H9 (cell line): ENCODE measurements around the gene TENT5C. TPM values are rescaled to one million over a fixed set of nuclear protein-coding genes. Genes with fewer than 3 reads are reported as not detected.

Source experiments
- DNase-seq: peaks from one replicate; pipeline ENCODE4 v3.0.0-alpha.2; 2017
- H2AFZ ChIP-seq: one replicate; pipeline ENCODE4 v1.6.1; 2013; ENCODE audit warnings: mild to moderate bottlenecking, low read length, control low read depth, moderate library complexity
- H2AK5ac ChIP-seq: 2 replicates; pipeline ENCODE4 v1.6.1; 2013; ENCODE audit warnings: low read length, control low read depth, mixed read lengths; ENCODE audit not compliant: insufficient read length
- H2BK120ac ChIP-seq: one replicate; pipeline ENCODE4 v1.6.1; 2013; ENCODE audit warnings: low read depth, mild to moderate bottlenecking, low read length, control low read depth, inconsistent platforms; ENCODE audit not compliant: poor library complexity, severe bottlenecking
- H2BK12ac ChIP-seq: 2 replicates; pipeline ENCODE4 v1.6.1; 2013; ENCODE audit warnings: low read length, control low read depth, mixed read lengths, low read depth; ENCODE audit not compliant: insufficient read length
- H2BK15ac ChIP-seq: 2 replicates; pipeline ENCODE4 v1.6.1; 2013; ENCODE audit warnings: low read depth, low read length, control low read depth
- H2BK20ac ChIP-seq: one replicate; pipeline ENCODE4 v1.6.1; 2013; ENCODE audit warnings: low read depth, mild to moderate bottlenecking, low read length, control low read depth, inconsistent platforms; ENCODE audit not compliant: poor library complexity, severe bottlenecking
- H2BK5ac ChIP-seq: 2 replicates; pipeline ENCODE4 v1.6.1; 2013; ENCODE audit warnings: low read length, control low read depth, mixed read lengths; ENCODE audit not compliant: insufficient read length
- H3K14ac ChIP-seq: 2 replicates; pipeline ENCODE4 v1.6.1; 2013; ENCODE audit warnings: low read length, control low read depth; ENCODE audit not compliant: insufficient read depth
- H3K18ac ChIP-seq: 2 replicates; pipeline ENCODE4 v1.6.1; 2013; ENCODE audit warnings: low read depth, mild to moderate bottlenecking, mixed read lengths, low read length, control low read depth; ENCODE audit not compliant: insufficient read length
- H3K23ac ChIP-seq: 2 replicates; pipeline ENCODE4 v1.6.1; 2013; ENCODE audit warnings: low read length, control low read depth, mixed read lengths, low read depth; ENCODE audit not compliant: insufficient read length
- H3K23me2 ChIP-seq: 2 replicates; pipeline ENCODE4 v1.6.1; 2013; ENCODE audit warnings: low read depth, mild to moderate bottlenecking, mixed read lengths, low read length, control low read depth; ENCODE audit not compliant: insufficient read length, poor library complexity, severe bottlenecking
- H3K27ac ChIP-seq: 2 replicates; pipeline ENCODE4 v1.5.1; 2013; ENCODE audit warnings: low read length, control low read depth, mixed read lengths, low read depth; ENCODE audit not compliant: insufficient read length
- H3K27me3 ChIP-seq: 2 replicates; pipeline ENCODE4 v1.6.1; 2013; ENCODE audit warnings: low read length, control low read depth, inconsistent platforms; ENCODE audit not compliant: insufficient read depth
- H3K4ac ChIP-seq: 2 replicates; pipeline ENCODE4 v1.6.1; 2013; ENCODE audit warnings: low read depth, mild to moderate bottlenecking, control low read depth, inconsistent platforms, low read length, moderate library complexity
- H3K4me1 ChIP-seq: 2 replicates; pipeline ENCODE4 v1.6.1; 2013; ENCODE audit warnings: low read length, control low read depth, inconsistent platforms; ENCODE audit not compliant: insufficient read depth
- H3K4me2 ChIP-seq: 2 replicates; pipeline ENCODE4 v1.6.1; 2013; ENCODE audit warnings: low read length, control low read depth, mixed read lengths; ENCODE audit not compliant: insufficient read length, insufficient read depth
- H3K56ac ChIP-seq: 2 replicates; pipeline ENCODE4 v1.6.1; 2013; ENCODE audit warnings: low read depth, mild to moderate bottlenecking, mixed read lengths, low read length, control low read depth; ENCODE audit not compliant: insufficient read length
- H3K79me1 ChIP-seq: 2 replicates; pipeline ENCODE4 v1.6.1; 2013; ENCODE audit warnings: low read depth, mild to moderate bottlenecking, moderate library complexity, low read length, control low read depth, inconsistent platforms; ENCODE audit not compliant: insufficient read depth, poor library complexity, severe bottlenecking
- H3K79me2 ChIP-seq: 2 replicates; pipeline ENCODE4 v1.6.1; 2013; ENCODE audit warnings: low read length, control low read depth, inconsistent platforms; ENCODE audit not compliant: insufficient read depth
- H3K9ac ChIP-seq: 2 replicates; pipeline ENCODE4 v1.6.1; 2013; ENCODE audit warnings: low read length, control low read depth, mixed read lengths; ENCODE audit not compliant: insufficient read length; ENCODE audit errors: extremely low read depth
- H3K9me3 ChIP-seq: one replicate; pipeline ENCODE4 v1.6.1; 2013; ENCODE audit warnings: low read depth, low read length, inconsistent platforms; ENCODE audit not compliant: control insufficient read depth
- H3T11ph ChIP-seq: one replicate; pipeline ENCODE4 v1.6.1; 2013; ENCODE audit warnings: mild to moderate bottlenecking, low read length, control low read depth, inconsistent platforms
- H4K20me1 ChIP-seq: one replicate; pipeline ENCODE4 v1.6.1; 2013; ENCODE audit not compliant: control insufficient read depth, insufficient read length, insufficient read depth
- H4K5ac ChIP-seq: 2 replicates; pipeline ENCODE4 v1.6.1; 2013; ENCODE audit warnings: low read depth, mild to moderate bottlenecking, mixed read lengths, low read length, control low read depth; ENCODE audit not compliant: insufficient read length
- H4K8ac ChIP-seq: replicated peaks from 2 replicates; pipeline ENCODE4 v1.6.1; 2013; ENCODE audit warnings: low read length, control low read depth, mixed read lengths, low read depth; ENCODE audit not compliant: insufficient read length
- H4K91ac ChIP-seq: 2 replicates; pipeline ENCODE4 v1.6.1; 2013; ENCODE audit warnings: low read depth, mild to moderate bottlenecking, moderate library complexity, mixed read lengths, low read length, control low read depth; ENCODE audit not compliant: insufficient read length
- H3K27ac Mint-ChIP-seq, 3 experiments: 2 replicates in 2 of 3; 3 replicates in 1 of 3; pipeline ENCODE4 v1.8.0; 2020 to 2021; ENCODE audit warnings: mixed read lengths in 3 of 3, mild to moderate bottlenecking in 1 of 3, moderate library complexity in 1 of 3
- H3K27me3 Mint-ChIP-seq: 2 replicates; pipeline ENCODE4 v1.8.0; 2021; ENCODE audit warnings: low read depth, mild to moderate bottlenecking, moderate library complexity, mixed read lengths
- H3K36me3 Mint-ChIP-seq, 3 experiments: 2 replicates in 2 of 3; 3 replicates in 1 of 3; pipeline ENCODE4 v1.8.0; 2020 to 2021; ENCODE audit warnings: low read depth in 3 of 3, mixed read lengths in 3 of 3; ENCODE audit not compliant: insufficient read depth in 1 of 3
- H3K4me1 Mint-ChIP-seq, 2 experiments: 2 replicates each; pipeline ENCODE4 v1.8.0; 2020; ENCODE audit warnings: mixed read lengths in 2 of 2
- H3K4me3 Mint-ChIP-seq, 2 experiments: 2 replicates in 1 of 2; 3 replicates in 1 of 2; pipeline ENCODE4 v1.8.0; 2020 to 2021; ENCODE audit warnings: mild to moderate bottlenecking in 2 of 2, mixed read lengths in 2 of 2, moderate library complexity in 1 of 2
- H3K9me3 Mint-ChIP-seq, 2 experiments: 2 replicates in 1 of 2; 3 replicates in 1 of 2; pipeline ENCODE4 v1.8.0; 2020; ENCODE audit warnings: mild to moderate bottlenecking in 2 of 2, mixed read lengths in 2 of 2, moderate library complexity in 1 of 2
- CTCF ChIP-seq: fragments of 200-600 bp; sonication (generic); conservative IDR thresholded peaks from 3 replicates; pipeline ENCODE4 v1.8.0; 2021; ENCODE audit warnings: antibody characterized with exemption, mild to moderate bottlenecking
- WGBS: extraction: QIAGEN DNeasy Blood & Tissue Kit; methylation state at CpG from one replicate; pipeline ENCODE4 v1.1.7; 2013; ENCODE audit warnings: missing lambda C conversion rate, low lambda C conversion rate, mixed read lengths; ENCODE audit not compliant: insufficient read length; ENCODE audit errors: extremely low coverage; 5-methylcytosine and 5-hydroxymethylcytosine counted together
- total RNA-seq: library from RNA; stranded (reverse); gene quantifications from 2 replicates; pipeline ENCODE4 v1.2.1, GENCODE V29; 2021

Gene TENT5C
- total RNA-seq, 1 experiment from 2014 or later, result 0.37 TPM

GRCh38 chr1:117570988-117571409 lies 34.8 kb upstream of the TENT5C start:
- H4K8ac ChIP-seq, result no peak overlapping the region
- H3K18ac ChIP-seq, result no peak overlapping the region
- DNase-seq, result peak; percentile 52
- no peaks in the 10 kb centered on the region for H3K23me2 ChIP-seq
- H3K36me3 Mint-ChIP-seq, result no peaks in the 10 kb centered on the region
- no peak overlapping the region for H3T11ph ChIP-seq
- no peak overlapping the region for H3K56ac ChIP-seq
- H3K4me1 Mint-ChIP-seq, result peaks cover 9 to 13% of the 10 kb centered on the region in 2 experiments
- no peaks in the 10 kb centered on the region for H3K9me3 ChIP-seq
- H3K23ac ChIP-seq, result no peak overlapping the region
- no peak overlapping the region for H4K91ac ChIP-seq
- no peak overlapping the region for H2BK5ac ChIP-seq
- no peak overlapping the region for H3K4ac ChIP-seq
- H4K5ac ChIP-seq, result no peak overlapping the region
- H3K9ac ChIP-seq, result no peak overlapping the region
- no peak overlapping the region for H2BK20ac ChIP-seq
- no peaks in the 10 kb centered on the region for H3K9me3 Mint-ChIP-seq
- H2BK12ac ChIP-seq, result no peak overlapping the region
- H3K27me3 ChIP-seq, result no peaks in the 10 kb centered on the region
- H3K27ac ChIP-seq, result no peak overlapping the region
- H3K4me2 ChIP-seq, result no peak overlapping the region
- no peaks in the 10 kb centered on the region for H3K79me2 ChIP-seq
- H2AFZ ChIP-seq, result no peak overlapping the region
- TF ChIP-seq CTCF, result no peak
- H3K14ac ChIP-seq, result no peak overlapping the region
- H2BK15ac ChIP-seq, result no peak overlapping the region
- no peaks in the 10 kb centered on the region; the same call in 1 of the 2 replicates for H3K4me1 ChIP-seq
- H2AK5ac ChIP-seq, result no peak overlapping the region
- H4K20me1 ChIP-seq, result no peaks in the 10 kb centered on the region
- peaks cover 1% of the 10 kb centered on the region; the same call in 1 of the 2 replicates for H3K27me3 Mint-ChIP-seq
- no peak overlapping the region for H2BK120ac ChIP-seq
- no CpG with 5 or more reads among the region's 8 CpGs for WGBS
- H3K27ac Mint-ChIP-seq, result no peak overlapping the region
- no peak overlapping the region for H3K4me3 Mint-ChIP-seq
- no peaks in the 10 kb centered on the region for H3K79me1 ChIP-seq
